K562 (cell line): ENCODE results near the gene ST7. TPM values are rescaled to one million over a fixed set of nuclear protein-coding genes. Genes with fewer than 3 reads are reported as not detected.

ENCODE experiments used
- ATAC-seq: fragments of 200-7000 bp; cut with Tn5 transposase; 3 replicates; pipeline ENCODE4 v1.9.1; 2020; ENCODE audit warnings: moderate library complexity
- BruUV-seq: library from RNA; stranded (reverse); fragments of 400-500 nt; replicated peaks from 2 replicates; lab custom pipeline; 2021; lab: Mats Ljungman, UMichigan
- CTCF ChIA-PET: fragments of 300-600 bp; formaldehyde crosslinking; extraction: SDS; loops from one replicate; lab custom pipeline; 2021; ENCODE audit warnings: low intra/inter-chr PET ratio; lab: Yijun Ruan, JAX
- POLR2A ChIA-PET: fragments of 300-600, 350-650 bp; sonication (Branson Sonifier 250); formaldehyde crosslinking; extraction: SDS; loops from one replicate; lab custom pipeline; 2021; ENCODE audit warnings: antibody characterized with exemption, inconsistent platforms; lab: Yijun Ruan, JAX
- DNase-seq, 4 experiments: peaks; one replicate each; pipeline versions ENCODE4 v3.0.0 to v3.0.0-alpha.2; 2011 to 2018; ENCODE audit warnings: low spot score in 3 of 4, mixed read lengths in 3 of 4; ENCODE audit errors: extremely low read depth in 1 of 4
- FAIRE-seq: peaks from 2 replicates; lab custom pipeline; 2011; peaks lifted over from hg19 to GRCh38; lab: Jason Lieb, UNC
- H2AFZ ChIP-seq: 2 replicates; pipeline ENCODE4 v1.6.0; 2011; ENCODE audit warnings: low read depth, low read length, control low read depth, inconsistent platforms
- H3K27ac ChIP-seq: fragments of 200-600 bp; 3 replicates; pipeline ENCODE4 v1.8.0; 2011; ENCODE audit warnings: low read depth, mild to moderate bottlenecking, control low read depth, inconsistent platforms, low read length, moderate library complexity, mixed read lengths; ENCODE audit errors: extremely low read depth
- H3K27me3 ChIP-seq, 2 experiments: fragments of 300-600 bp in 1 of 2; 2 replicates in 1 of 2; 3 replicates in 1 of 2; pipeline versions ENCODE4 v1.6.0 to v1.8.0; 2011; ENCODE audit warnings: inconsistent platforms in 2 of 2, low read length in 2 of 2, mild to moderate bottlenecking in 1 of 2, mixed read lengths in 1 of 2, moderate library complexity in 1 of 2; ENCODE audit not compliant: control insufficient read depth in 2 of 2, insufficient read depth in 2 of 2
- H3K36me3 ChIP-seq: fragments of 300-600 bp; 3 replicates; pipeline ENCODE4 v1.8.0; 2011; ENCODE audit warnings: mild to moderate bottlenecking, low read length, inconsistent platforms; ENCODE audit not compliant: control insufficient read depth, insufficient read depth
- H3K4me1 ChIP-seq, 2 experiments: fragments of 200-600 bp in 1 of 2; replicated peaks in 1 of 2; 2 replicates in 1 of 2; 3 replicates in 1 of 2; pipeline versions ENCODE4 v1.5.1 to v1.8.0; 2011; ENCODE audit warnings: inconsistent platforms in 2 of 2, low read length in 2 of 2, mild to moderate bottlenecking in 1 of 2, mixed read lengths in 1 of 2, moderate library complexity in 1 of 2; ENCODE audit not compliant: control insufficient read depth in 2 of 2, insufficient read depth in 2 of 2
- H3K4me2 ChIP-seq: 2 replicates; pipeline ENCODE4 v1.6.1; 2011; ENCODE audit warnings: low read length, control low read depth, inconsistent platforms, mixed read lengths; ENCODE audit not compliant: insufficient read depth
- H3K4me3 ChIP-seq: fragments of 200-600 bp; sonication (generic), shearing (Covaris generic); 2 replicates; pipeline ENCODE4 v1.5.1; 2016; ENCODE audit warnings: control low read depth, inconsistent platforms
- H3K79me2 ChIP-seq: fragments of 200-600 bp; 3 replicates; pipeline ENCODE4 v1.8.0; 2011; ENCODE audit warnings: low read length, inconsistent platforms; ENCODE audit not compliant: control insufficient read depth, insufficient read depth
- H3K9ac ChIP-seq, 2 experiments: 2 replicates each; pipeline versions ENCODE4 v1.6.0 to v1.6.1; 2011; ENCODE audit warnings: low read depth in 2 of 2, low read length in 2 of 2, control low read depth in 1 of 2, inconsistent platforms in 1 of 2, mild to moderate bottlenecking in 1 of 2, mixed read lengths in 1 of 2; ENCODE audit not compliant: insufficient read depth in 1 of 2
- H3K9me1 ChIP-seq: one replicate; pipeline ENCODE4 v1.6.0; 2011; ENCODE audit warnings: inconsistent platforms, mild to moderate bottlenecking, low read length, moderate library complexity; ENCODE audit not compliant: control insufficient read depth, insufficient read depth
- H3K9me3 ChIP-seq: replicated peaks from 2 replicates; pipeline ENCODE4 v1.5.1; 2011; ENCODE audit warnings: low read depth, low read length, inconsistent platforms; ENCODE audit not compliant: control insufficient read depth, insufficient read depth
- H4K20me1 ChIP-seq: replicated peaks from 2 replicates; pipeline ENCODE4 v1.6.1; 2011; ENCODE audit warnings: low read length, inconsistent platforms, mixed read lengths; ENCODE audit not compliant: control insufficient read depth, insufficient read depth
- BRD9 ChIP-seq: fragments of 450-650 bp; IDR thresholded peaks from 2 replicates; pipeline ENCODE4 v1.6.1; 2018; ENCODE audit warnings: low read depth; ENCODE audit not compliant: partially characterized antibody
- FOXK1 ChIP-seq: sonication (generic); formaldehyde crosslinking; IDR thresholded peaks from 2 replicates; pipeline ENCODE4 v1.8.0; 2022; ENCODE audit warnings: missing genetic modification reagents, mild to moderate bottlenecking, borderline replicate concordance
- KLF10 ChIP-seq: fragments of 250-450 bp; sonication (Bioruptor Pico); IDR thresholded peaks from 2 replicates; pipeline ENCODE4 v1.6.1; 2021; ENCODE audit warnings: matching md5 sums
- NFIC ChIP-seq: fragments of 450-650 bp; IDR thresholded peaks from 2 replicates; pipeline ENCODE4 v1.6.1; 2017; ENCODE audit warnings: mild to moderate bottlenecking, inconsistent platforms
- TCF7 ChIP-seq: sonication (generic); IDR thresholded peaks from 2 replicates; pipeline ENCODE4 v1.6.1; 2016; ENCODE audit warnings: antibody characterized with exemption, borderline replicate concordance
- ZNF165 ChIP-seq: fragments of 250-450 bp; sonication (Bioruptor Pico); IDR thresholded peaks from 2 replicates; pipeline ENCODE4 v1.4.0; 2020; ENCODE audit warnings: borderline replicate concordance
- ZNF217 ChIP-seq: sonication (generic); formaldehyde crosslinking; IDR thresholded peaks from 2 replicates; pipeline ENCODE4 v1.8.0; 2022; ENCODE audit warnings: mild to moderate bottlenecking, missing genetic modification reagents
- ZNF324 ChIP-seq: fragments of 250-450 bp; sonication (Bioruptor Pico); IDR thresholded peaks from 2 replicates; pipeline ENCODE4 v1.4.0; 2020; ENCODE audit warnings: mild to moderate bottlenecking
- WGBS: fragments of 100-300 bp; shearing (Covaris generic); methylation state at CpG from one replicate; pipeline ENCODE4 v1.1.6; 2016; ENCODE audit warnings: low coverage, mixed read lengths; ENCODE audit not compliant: insufficient coverage; ENCODE audit errors: missing lambda C conversion rate; 5-methylcytosine and 5-hydroxymethylcytosine counted together
- in situ Hi-C: fragments of 300-500 bp; cut with MboI; formaldehyde crosslinking; loops from 4 replicates; pipeline ENCODE4 v1.15.0; 2018; ENCODE audit warnings: inconsistent platforms, mixed read lengths
- intact Hi-C: fragments of 100-400 bp; cut with micrococcal nuclease; formaldehyde crosslinking; loops from 2 replicates; pipeline ENCODE4 v1.14.2; 2022
- polyA plus RNA-seq, 8 experiments: library from polyadenylated mRNA; depleted of rRNA in 4 of 8; stranded (reverse) in 5 of 8; unstranded in 3 of 8; fragments of >200 nt; fragmentation: Nextera tagmentation in 2 of 8; fragmentation: Illumina TruSeq in 1 of 8; extraction: Ambion mirVana in 2 of 8; extraction: Trizol in 1 of 8; gene quantifications; 2 replicates each; pipeline versions ENCODE4 v1.2.1 to v1.2.3, GENCODE V29; 2011 to 2014; ENCODE audit warnings: inconsistent platforms in 1 of 8, missing spikeins in 1 of 8
- total RNA-seq, 7 experiments: library from RNA; depleted of rRNA in 6 of 7; stranded (reverse); fragments of >200 nt in 6 of 7; fragmentation: Illumina TruSeq in 2 of 7; extraction: Trizol in 2 of 7; gene quantifications; 2 replicates each; pipeline versions ENCODE4 v1.2.1 to v1.2.3, GENCODE V29; 2011 to 2021; ENCODE audit warnings: low replicate concordance in 1 of 7
- TF ChIP-seq, protein P1 (sequence below), 2 experiments: fragments of 450-650 bp in 1 of 2; sonication (generic) in 1 of 2; formaldehyde crosslinking in 1 of 2; IDR thresholded peaks in 1 of 2; conservative IDR thresholded peaks in 1 of 2; 2 replicates each; pipeline versions ENCODE4 v1.6.1 to v1.8.1; 2016 to 2023; ENCODE audit warnings: mild to moderate bottlenecking in 2 of 2, moderate library complexity in 2 of 2, inconsistent platforms in 1 of 2, missing genetic modification reagents in 1 of 2

ST7 gene
- total and polyA plus RNA-seq, 9 of the 15 experiments (the other 6 are each of a cell fraction or from before 2014, with no cell fraction given): 23.9 to 56.3 (median 36.9) TPM

- Histone ChIP-seq H3K4me1 (peaks cover 0 to 12% of the 10 kb centered on the region in 2 experiments; a peak in 3 of 5 replicates), H3K4me2 (no peak overlapping the region), H3K4me3 (no peak overlapping the region), H3K79me2 (peaks cover under 1% of the 10 kb centered on the region; the same call in 1 of the 3 replicates), H3K9me3 (no peaks in the 10 kb centered on the region), H3K27me3 (no peaks in the 10 kb centered on the region), H4K20me1 (no peaks in the 10 kb centered on the region), H3K36me3 (no peaks in the 10 kb centered on the region), H3K9me1 (no peaks in the 10 kb centered on the region), H3K9ac (no peak overlapping the region), H3K27ac (no peak overlapping the region), H2AFZ (no peak overlapping the region)
- FAIRE-seq (no peak), DNase-seq (no peak), ATAC-seq (no peak)
- CTCF ChIA-PET: no interaction called here
- WGBS: 47% methylated on average over 1 of the region's 1 CpG
- POLR2A ChIA-PET: no interaction called here
- in situ Hi-C loops (loop anchor here (10.0 kb wide), 1 partner anchor 110 kb away; no protein-coding TSS in a partner anchor), intact Hi-C loops (loop anchor here (5.0 kb wide), 1 partner anchor 112 kb away; no protein-coding TSS in a partner anchor)
- BruUV-seq: no TSS peak
- no peak for TF ChIP-seq BRD9
These were observed 51.6 kb downstream of the ST7 start for GRCh38 chr7:117004899-117005298.

GRCh38 chr7:117005449-117005848 lies 52.1 kb downstream of the ST7 start:
- Histone ChIP-seq H3K36me3 (no peaks in the 10 kb centered on the region), H3K27me3 (no peaks in the 10 kb centered on the region), H3K4me2 (no peak overlapping the region), H3K9me1 (no peaks in the 10 kb centered on the region), H3K4me1 (peaks cover 0 to 18% of the 10 kb centered on the region in 2 experiments; a peak in 3 of 5 replicates), H4K20me1 (no peaks in the 10 kb centered on the region), H2AFZ (no peak overlapping the region), H3K9ac (no peak overlapping the region), H3K27ac (no peak overlapping the region), H3K79me2 (peaks cover 4% of the 10 kb centered on the region; the same call in 1 of the 3 replicates), H3K9me3 (no peaks in the 10 kb centered on the region), H3K4me3 (no peak overlapping the region)
- ChIA-PET CTCF (no interaction called here), POLR2A (interaction anchor here (0.5 to 1.5 kb wide), 3 partner anchors 10 to 191 kb away, joined by 3 read pairs; no protein-coding TSS in a partner anchor)
- no peak for DNase-seq
- FAIRE-seq: no peak
- BruUV-seq: no TSS peak
- no peak for ATAC-seq
- intact Hi-C loops (loop anchor here (5.0 kb wide), 1 partner anchor 112 kb away; no protein-coding TSS in a partner anchor), in situ Hi-C loops (loop anchor here (10.0 kb wide), 1 partner anchor 109 kb away; no protein-coding TSS in a partner anchor)
- TF ChIP-seq ZNF217 (CRISPR knock-in tag) (no peak), NFIC (no peak), TCF7 (no peak), KLF10 (CRISPR knock-in tag) (no peak), FOXK1 (CRISPR knock-in tag) (no peak), ZNF324 (CRISPR knock-in tag) (no peak), ZNF165 (CRISPR knock-in tag) (no peak)
- TF ChIP-seq, protein P1, sequence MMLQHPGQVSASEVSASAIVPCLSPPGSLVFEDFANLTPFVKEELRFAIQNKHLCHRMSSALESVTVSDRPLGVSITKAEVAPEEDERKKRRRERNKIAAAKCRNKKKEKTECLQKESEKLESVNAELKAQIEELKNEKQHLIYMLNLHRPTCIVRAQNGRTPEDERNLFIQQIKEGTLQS (IDR thresholded peaks at IDR 0.05): no peak
- TF ChIP-seq, protein P1 (CRISPR knock-in tag; conservative IDR thresholded peaks at IDR 0.05): no peak
- WGBS: 95% methylated on average over 2 of the region's 2 CpGs
